Measurements from ENCODE around the gene KCNT1.

DNA sequence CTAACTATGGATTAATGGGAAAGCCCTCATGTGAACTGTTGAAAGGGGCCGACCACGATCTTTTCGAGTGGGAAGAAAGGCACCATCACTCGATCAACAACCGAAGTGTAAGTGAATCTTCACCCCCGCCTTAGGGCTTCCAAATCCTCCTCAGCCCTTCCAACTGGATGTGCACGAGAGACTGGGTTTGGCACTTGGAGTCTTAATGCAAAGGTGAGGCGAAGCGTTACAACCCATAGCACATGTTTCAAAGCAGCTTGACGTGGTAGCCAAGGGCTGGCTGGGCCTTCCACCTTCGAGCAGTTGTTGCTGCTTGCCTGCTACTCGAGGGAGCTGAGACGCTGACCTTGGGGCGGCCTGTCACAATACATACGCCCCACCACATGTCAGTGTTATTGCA, 44.6 kb upstream of the KCNT1 start:
- TF ChIP-seq, protein P1, sequence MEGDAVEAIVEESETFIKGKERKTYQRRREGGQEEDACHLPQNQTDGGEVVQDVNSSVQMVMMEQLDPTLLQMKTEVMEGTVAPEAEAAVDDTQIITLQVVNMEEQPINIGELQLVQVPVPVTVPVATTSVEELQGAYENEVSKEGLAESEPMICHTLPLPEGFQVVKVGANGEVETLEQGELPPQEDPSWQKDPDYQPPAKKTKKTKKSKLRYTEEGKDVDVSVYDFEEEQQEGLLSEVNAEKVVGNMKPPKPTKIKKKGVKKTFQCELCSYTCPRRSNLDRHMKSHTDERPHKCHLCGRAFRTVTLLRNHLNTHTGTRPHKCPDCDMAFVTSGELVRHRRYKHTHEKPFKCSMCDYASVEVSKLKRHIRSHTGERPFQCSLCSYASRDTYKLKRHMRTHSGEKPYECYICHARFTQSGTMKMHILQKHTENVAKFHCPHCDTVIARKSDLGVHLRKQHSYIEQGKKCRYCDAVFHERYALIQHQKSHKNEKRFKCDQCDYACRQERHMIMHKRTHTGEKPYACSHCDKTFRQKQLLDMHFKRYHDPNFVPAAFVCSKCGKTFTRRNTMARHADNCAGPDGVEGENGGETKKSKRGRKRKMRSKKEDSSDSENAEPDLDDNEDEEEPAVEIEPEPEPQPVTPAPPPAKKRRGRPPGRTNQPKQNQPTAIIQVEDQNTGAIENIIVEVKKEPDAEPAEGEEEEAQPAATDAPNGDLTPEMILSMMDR (IDR thresholded peaks at IDR 0.05): no peak
- TF ChIP-seq POLR2A (IDR thresholded peaks at IDR 0.05): no peak
